ENCODE measurements around the gene GNAQ.

DNA sequence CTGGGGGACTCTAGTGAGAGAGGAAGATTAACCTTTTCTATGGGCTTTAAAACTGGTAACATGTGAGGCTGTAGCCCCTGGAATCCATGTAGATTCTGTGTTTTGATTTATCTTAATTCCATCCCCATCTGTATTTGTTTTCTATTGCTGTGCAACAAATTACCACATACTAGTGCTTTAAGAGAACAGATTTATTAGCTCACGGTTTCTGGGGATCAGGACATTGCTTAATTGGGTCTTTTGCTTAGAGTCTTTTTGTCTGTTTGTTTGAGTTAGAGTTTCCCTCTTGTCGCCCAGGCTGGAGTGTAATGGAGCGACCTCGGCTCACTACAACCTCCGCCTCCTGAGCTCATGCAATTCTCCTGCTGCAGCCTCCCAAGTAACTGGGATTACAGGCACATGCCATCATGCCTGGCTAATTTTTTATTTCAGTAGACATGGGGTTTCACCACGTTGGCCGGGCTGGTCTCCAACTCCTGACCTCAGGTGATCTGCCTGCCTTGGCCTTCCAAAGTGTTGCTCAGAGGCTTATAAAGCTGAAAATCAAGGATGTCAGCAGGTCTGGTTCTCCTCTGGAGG lies 353.6 kb downstream of the GNAQ start:
- no peak for TF ChIP-seq CTCF (conservative IDR thresholded peaks at IDR 0.05 in 1 of 2, IDR thresholded peaks at IDR 0.05 in 1 of 2; ENCODE audit: low read depth in 1 of 2, low read length in 2 of 2)
- no peak for TF ChIP-seq EZH2 (IDR thresholded peaks at IDR 0.05; ENCODE audit: low read length, missing control alignments)

All from fibroblast of lung (primary cell).